Tibial nerve (tissue), 4 donors: ENCODE data around the gene SLC38A3. TPM values are rescaled to one million over a fixed set of nuclear protein-coding genes. Genes with fewer than 3 reads are reported as not detected.
"Not testable (repeated sequence)": the region's sequence is repeated elsewhere in the genome, so short reads cannot be mapped to it uniquely, and the experiment has no call there.

Experiments
- DNase-seq, 2 donors: peaks; one replicate each; pipeline ENCODE4 v3.0.0-alpha.2; 2019; ENCODE audit warnings: low spot score in 2 of 2
- H3K27ac ChIP-seq, 4 donors: fragments of 200-600 bp; sonication (generic) in 3 of 4; one replicate each; pipeline ENCODE4 v1.5.1; 2017 to 2019; ENCODE audit warnings: mild to moderate bottlenecking in 1 of 4
- H3K27me3 ChIP-seq, 2 donors: fragments of 200-600 bp; sonication (generic) in 1 of 2; one replicate each; pipeline versions ENCODE4 v1.5.1 to v1.6.0; 2017 to 2019
- H3K36me3 ChIP-seq, 3 donors: fragments of 200-600 bp; sonication (generic); one replicate each; pipeline ENCODE4 v1.5.1; 2018 to 2019
- H3K4me1 ChIP-seq, 4 donors: fragments of 200-600 bp; sonication (generic) in 3 of 4; one replicate each; pipeline ENCODE4 v1.5.1; 2017 to 2019
- H3K4me3 ChIP-seq, 4 donors: fragments of 200-600 bp; sonication (generic) in 3 of 4; one replicate each; pipeline ENCODE4 v1.5.1; 2017 to 2019; ENCODE audit warnings: mild to moderate bottlenecking in 1 of 4, moderate library complexity in 1 of 4
- H3K9me3 ChIP-seq, 4 donors: fragments of 200-600 bp; sonication (generic) in 3 of 4; one replicate each; pipeline ENCODE4 v1.5.1; 2017 to 2019
- CTCF ChIP-seq, 5 experiments: fragments of 200-600 bp in 3 of 5; fragments of 450-650 bp in 2 of 5; sonication (generic) in 3 of 5; IDR thresholded peaks; one replicate each; pipeline ENCODE4 v1.5.1; 2016 to 2019; ENCODE audit warnings: antibody characterized with exemption in 5 of 5, mild to moderate bottlenecking in 3 of 5, moderate library complexity in 2 of 5
- EP300 ChIP-seq, 2 donors: sonication (generic); formaldehyde crosslinking; IDR thresholded peaks; one replicate each; pipeline ENCODE4 v1.6.1; 2017; ENCODE audit warnings: antibody characterized with exemption in 2 of 2, mild to moderate bottlenecking in 1 of 2
- POLR2A ChIP-seq, 2 donors: fragments of 450-650 bp; IDR thresholded peaks; one replicate each; pipeline ENCODE4 v1.6.1; 2017; ENCODE audit warnings: antibody characterized with exemption in 2 of 2, mild to moderate bottlenecking in 2 of 2, moderate library complexity in 2 of 2
- WGBS, 2 donors: methylation state at CpG; one replicate each; pipeline ENCODE4 v1.1.5; 2018; 5-methylcytosine and 5-hydroxymethylcytosine counted together
- total RNA-seq, 4 donors: library from RNA; depleted of rRNA; stranded (reverse); fragments of >200 nt; gene quantifications; one replicate each; pipeline ENCODE4 v1.1.0, GENCODE V29; 2016

The SLC38A3 gene
- total RNA-seq, 4 donors from 2014 or later: 0.21 to 8.1 (median 1.5) TPM

GRCh38 chr3:50260027-50260941 lies 55.2 kb downstream of the SLC38A3 start:
- peak; percentile 88 to 93 for DNase-seq
- WGBS, 2 donors: 0 to 4% methylated on average over 9 to 15 of the region's 70 CpGs
- TF ChIP-seq POLR2A (IDR thresholded peaks at IDR 0.05): peak; percentile 35 to 79
- TF ChIP-seq EP300 (IDR thresholded peaks at IDR 0.05): peak in 1 of 2 donors; percentile 89
- TF ChIP-seq CTCF (IDR thresholded peaks at IDR 0.05): peak; percentile 99 to 100 (median 100)
- H3K27ac ChIP-seq: peak overlapping the region; percentile 91 to 98 (median 97)
- H3K4me3 ChIP-seq: peak overlapping the region; percentile 30 to 65 (median 52)
- peaks cover 0 to 96% (median 67%) of the 10 kb centered on the region in 4 donors for H3K4me1 ChIP-seq
- no peaks in the 10 kb centered on the region for H3K9me3 ChIP-seq
- no peaks in the 10 kb centered on the region for H3K27me3 ChIP-seq
- H3K36me3 ChIP-seq: peaks cover 0 to 33% (median 16%) of the 10 kb centered on the region in 3 donors

GRCh38 chr3:50260942-50261441 lies 55.9 kb downstream of the SLC38A3 start:
- 13 to 26% methylated on average over 4 to 5 of the region's 5 CpGs for WGBS, 2 donors

GRCh38 chr3:50261505-50261904 lies 56.4 kb downstream of the SLC38A3 start:
- 10 to 39% methylated on average over 2 of the region's 2 CpGs for WGBS, 2 donors
- H3K4me3 ChIP-seq: peak overlapping the region in 1 of 4 donors; percentile 60
- peaks cover 0 to 97% (median 74%) of the 10 kb centered on the region in 4 donors for H3K4me1 ChIP-seq

More at GRCh38 chr3:50260942-50261441, 55.9 kb downstream of the SLC38A3 start:
- Histone ChIP-seq H3K4me1 (peaks cover 0 to 97% (median 72%) of the 10 kb centered on the region in 4 donors), H3K27ac (peak overlapping the region; percentile 91 to 98 (median 97)), H3K27me3 (no peaks in the 10 kb centered on the region), H3K9me3 (no peaks in the 10 kb centered on the region), H3K4me3 (peak overlapping the region; percentile 30 to 65 (median 52)), H3K36me3 (peaks cover 0 to 26% (median 16%) of the 10 kb centered on the region in 3 donors)
- DNase-seq: no peak
- no peak for TF ChIP-seq POLR2A (IDR thresholded peaks at IDR 0.05)
- TF ChIP-seq EP300 (IDR thresholded peaks at IDR 0.05): no peak
- no peak for TF ChIP-seq CTCF (IDR thresholded peaks at IDR 0.05)

GRCh38 chr3:50262200-50262599 lies 57.1 kb downstream of the SLC38A3 start:
- not testable (repeated sequence) for H3K9me3 ChIP-seq, DNase-seq, H3K4me3 ChIP-seq, H3K27me3 ChIP-seq
- Histone ChIP-seq H3K36me3 (peaks cover 0 to 14% (median 5%) of the 10 kb centered on the region in 3 donors), H3K4me1 (peaks cover 0 to 97% (median 79%) of the 10 kb centered on the region in 4 donors), H3K27ac (peak overlapping the region; percentile 91 to 98 (median 97))
- WGBS, 2 donors: 94 to 96% methylated on average over 4 of the region's 4 CpGs

More at GRCh38 chr3:50261505-50261904, 56.4 kb downstream of the SLC38A3 start:
- Histone ChIP-seq H3K27ac (peak overlapping the region; percentile 91 to 98 (median 97)), H3K27me3 (no peaks in the 10 kb centered on the region), H3K36me3 (peaks cover 0 to 21% (median 12%) of the 10 kb centered on the region in 3 donors), H3K9me3 (no peaks in the 10 kb centered on the region)
- DNase-seq: no peak
- TF ChIP-seq EP300 (IDR thresholded peaks at IDR 0.05) (no peak), POLR2A (IDR thresholded peaks at IDR 0.05) (no peak), CTCF (IDR thresholded peaks at IDR 0.05) (no peak)

GRCh38 chr3:50262778-50263177 lies 57.7 kb downstream of the SLC38A3 start:
- no peak for TF ChIP-seq POLR2A (IDR thresholded peaks at IDR 0.05)
- no peak for TF ChIP-seq EP300 (IDR thresholded peaks at IDR 0.05)
- no peak for TF ChIP-seq CTCF (IDR thresholded peaks at IDR 0.05)
- Histone ChIP-seq H3K9me3 (no peaks in the 10 kb centered on the region), H3K4me1 (peaks cover 0 to 97% (median 79%) of the 10 kb centered on the region in 4 donors), H3K27ac (peak overlapping the region; percentile 85 to 98 (median 97)), H3K36me3 (peaks cover 0 to 8% (median 0%) of the 10 kb centered on the region in 3 donors), H3K27me3 (no peaks in the 10 kb centered on the region), H3K4me3 (no peak overlapping the region)
- WGBS, 2 donors: 65 to 67% methylated on average over 7 of the region's 7 CpGs
- no peak for DNase-seq
